Mammary epithelial cell (primary cell): ENCODE data around the gene DDC.

Experiments used
- EZH2 ChIP-seq: IDR thresholded peaks from 2 replicates; pipeline ENCODE4 v1.6.1; 2012; ENCODE audit warnings: low read length, inconsistent platforms, borderline replicate concordance
- TF ChIP-seq, protein P1 (sequence below), 2 donors: IDR thresholded peaks in 1 of 2; conservative IDR thresholded peaks in 1 of 2; 2 replicates each; pipeline ENCODE4 v1.5.1; 2011 to 2012; ENCODE audit warnings: inconsistent platforms in 2 of 2, low read length in 2 of 2, mild to moderate bottlenecking in 2 of 2, control low read depth in 1 of 2, low read depth in 1 of 2; ENCODE audit not compliant: insufficient read depth in 1 of 2; ENCODE audit errors: extremely low read depth in 1 of 2

DNA sequence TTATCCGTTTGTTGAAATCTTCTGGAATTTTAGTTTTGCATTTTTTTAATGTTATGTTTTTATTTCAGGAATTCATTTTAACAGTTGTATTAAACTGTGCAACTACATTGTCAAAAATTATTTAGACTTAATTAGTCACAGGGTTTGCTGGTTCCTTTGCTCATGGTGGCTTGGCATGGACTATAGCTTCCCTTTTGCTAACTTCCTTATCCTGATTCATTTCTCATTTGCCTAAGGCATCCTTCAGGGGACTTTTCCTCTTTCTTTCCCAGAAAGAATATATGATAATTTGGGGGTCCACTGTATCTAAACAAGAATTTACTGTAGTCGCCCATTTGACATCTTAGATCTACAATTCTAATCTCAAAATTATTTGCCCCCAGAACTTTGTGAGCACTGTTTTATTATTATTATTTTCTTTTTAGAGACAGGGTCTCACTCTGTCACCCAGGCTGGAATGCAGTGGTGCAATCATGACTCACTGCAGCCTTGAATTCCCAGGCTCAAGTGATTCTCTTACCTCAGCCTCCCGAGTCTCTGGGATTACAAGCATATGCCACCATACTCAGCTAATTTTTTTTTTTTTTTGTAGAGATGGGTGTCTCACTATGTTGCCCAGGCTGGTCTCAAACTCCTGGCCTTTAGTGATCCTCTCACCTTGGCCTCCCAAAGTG lies 128.9 kb downstream of the DDC start:
- TF ChIP-seq, protein P1, sequence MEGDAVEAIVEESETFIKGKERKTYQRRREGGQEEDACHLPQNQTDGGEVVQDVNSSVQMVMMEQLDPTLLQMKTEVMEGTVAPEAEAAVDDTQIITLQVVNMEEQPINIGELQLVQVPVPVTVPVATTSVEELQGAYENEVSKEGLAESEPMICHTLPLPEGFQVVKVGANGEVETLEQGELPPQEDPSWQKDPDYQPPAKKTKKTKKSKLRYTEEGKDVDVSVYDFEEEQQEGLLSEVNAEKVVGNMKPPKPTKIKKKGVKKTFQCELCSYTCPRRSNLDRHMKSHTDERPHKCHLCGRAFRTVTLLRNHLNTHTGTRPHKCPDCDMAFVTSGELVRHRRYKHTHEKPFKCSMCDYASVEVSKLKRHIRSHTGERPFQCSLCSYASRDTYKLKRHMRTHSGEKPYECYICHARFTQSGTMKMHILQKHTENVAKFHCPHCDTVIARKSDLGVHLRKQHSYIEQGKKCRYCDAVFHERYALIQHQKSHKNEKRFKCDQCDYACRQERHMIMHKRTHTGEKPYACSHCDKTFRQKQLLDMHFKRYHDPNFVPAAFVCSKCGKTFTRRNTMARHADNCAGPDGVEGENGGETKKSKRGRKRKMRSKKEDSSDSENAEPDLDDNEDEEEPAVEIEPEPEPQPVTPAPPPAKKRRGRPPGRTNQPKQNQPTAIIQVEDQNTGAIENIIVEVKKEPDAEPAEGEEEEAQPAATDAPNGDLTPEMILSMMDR (conservative IDR thresholded peaks at IDR 0.05 in 1 of 2, IDR thresholded peaks at IDR 0.05 in 1 of 2; ENCODE audit: extremely low read depth in 1 of 2, insufficient read depth in 1 of 2, low read depth in 1 of 2, low read length in 2 of 2), result no peak
- no peak for TF ChIP-seq EZH2
